22Rv1 (cell line): ENCODE measurements around the gene THY1.

Experiments used
- CTCF ChIP-seq: fragments of 450-650 bp; IDR thresholded peaks from 2 replicates; pipeline ENCODE4 v1.5.1; 2017; ENCODE audit warnings: mild to moderate bottlenecking
- ZFX ChIP-seq: fragments of 450-650 bp; IDR thresholded peaks from 2 replicates; pipeline ENCODE4 v1.6.1; 2017; ENCODE audit warnings: antibody characterized with exemption, borderline replicate concordance

DNA sequence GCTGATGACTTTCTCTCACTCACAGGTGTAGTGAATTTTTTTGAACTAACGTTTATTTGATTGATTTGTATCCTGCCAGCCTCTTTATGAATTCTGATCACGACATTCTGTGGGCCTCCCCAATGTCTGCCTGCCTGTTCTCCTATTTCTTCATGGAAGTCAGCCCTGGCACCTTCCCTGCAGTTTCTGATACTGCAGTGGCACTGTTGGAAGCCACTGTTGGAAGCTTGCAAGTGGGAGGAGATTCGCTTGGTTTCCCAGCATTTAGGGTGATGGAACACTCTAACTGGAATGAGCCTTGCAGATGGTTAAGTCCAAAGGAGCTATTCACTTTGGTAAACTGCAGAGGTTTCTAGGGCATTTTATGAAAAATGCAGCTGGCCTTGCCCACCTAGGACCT, 1.3 kb upstream of the THY1 start:
- TF ChIP-seq CTCF (no peak), ZFX (no peak)
